GM12891 (cell line): ENCODE data around the gene ATP5ME.

ENCODE experiments used
- POLR2A ChIP-seq: IDR thresholded peaks from 2 replicates; pipeline ENCODE4 v1.6.1; 2011; ENCODE audit warnings: low read depth, low read length, control low read depth
- POLR2AphosphoS5 ChIP-seq: IDR thresholded peaks from 2 replicates; pipeline ENCODE4 v1.6.1; 2011; ENCODE audit warnings: low read depth, low read length, control low read depth

GRCh38 chr4:710116-710515, 36.0 kb upstream of the ATP5ME start:
- TF ChIP-seq POLR2A, result no peak
- no peak for TF ChIP-seq POLR2AphosphoS5
